HEK293 (cell line): ENCODE results near the gene FAM151B.

ENCODE experiments used
- CTCF ChIA-PET: fragments of 350-600 bp; formaldehyde crosslinking; extraction: SDS; loops from one replicate; lab custom pipeline; 2021; ENCODE audit warnings: antibody characterized with exemption; lab: Yijun Ruan, JAX
- POLR2A ChIA-PET: fragments of 300-600 bp; formaldehyde crosslinking; extraction: SDS; loops from one replicate; lab custom pipeline; 2020; ENCODE audit warnings: antibody characterized with exemption, inconsistent platforms; lab: Yijun Ruan, JAX
- H3K27ac ChIP-seq: fragments of 200-500 bp; sonication (Bioruptor generic); 2 replicates; pipeline ENCODE4 v1.5.1; 2014; ENCODE audit warnings: low read depth, low read length, control low read depth, inconsistent platforms; ENCODE audit errors: extremely low read depth
- H3K36me3 ChIP-seq, 2 experiments: fragments of 200-500 bp in 1 of 2; sonication (Bioruptor generic) in 1 of 2; 1 replicate in 1 of 2; 2 replicates in 1 of 2; pipeline ENCODE4 v1.5.1; 2014 to 2017; ENCODE audit warnings: inconsistent platforms in 2 of 2, low read length in 2 of 2; ENCODE audit not compliant: control insufficient read depth in 2 of 2, insufficient read depth in 1 of 2
- H3K4me1 ChIP-seq: fragments of 200-500 bp; sonication (Bioruptor generic); 2 replicates; pipeline ENCODE4 v1.5.1; 2014; ENCODE audit warnings: mild to moderate bottlenecking, low read length, inconsistent platforms; ENCODE audit not compliant: control insufficient read depth, insufficient read depth
- H3K4me3 ChIP-seq: 2 replicates; pipeline ENCODE4 v1.5.1; 2011; ENCODE audit warnings: low read depth, mild to moderate bottlenecking, control low read depth, low read length, moderate library complexity
- H3K9me3 ChIP-seq: fragments of 200-500 bp; sonication (Bioruptor generic); 2 replicates; pipeline ENCODE4 v1.5.1; 2014; ENCODE audit warnings: low read depth, low read length, inconsistent platforms; ENCODE audit not compliant: control insufficient read depth, insufficient read depth
- EGR2 ChIP-seq: fragments of 450-650 bp; formaldehyde crosslinking; IDR thresholded peaks from 2 replicates; pipeline ENCODE4 v1.5.1; 2016; ENCODE audit warnings: low read depth, missing biosample characterization, missing genetic modification characterization
- HOXA7 ChIP-seq: sonication (generic); formaldehyde crosslinking; IDR thresholded peaks from 2 replicates; pipeline ENCODE4 v1.8.1; 2022; ENCODE audit warnings: missing genetic modification reagents, borderline replicate concordance
- KLF1 ChIP-seq: fragments of 450-650 bp; formaldehyde crosslinking; IDR thresholded peaks from 2 replicates; pipeline ENCODE4 v1.5.1; 2016; ENCODE audit warnings: missing biosample characterization, missing genetic modification characterization
- SALL2 ChIP-seq: fragments of 450-650 bp; formaldehyde crosslinking; IDR thresholded peaks from 2 replicates; pipeline ENCODE4 v1.5.0; 2017; ENCODE audit warnings: missing biosample characterization, mild to moderate bottlenecking, missing genetic modification characterization, borderline replicate concordance
- ZBTB7A ChIP-seq: fragments of 450-650 bp; formaldehyde crosslinking; IDR thresholded peaks from 2 replicates; pipeline ENCODE4 v1.5.1; 2016; ENCODE audit warnings: low read depth, missing biosample characterization, missing genetic modification characterization
- ZFP69B ChIP-seq: fragments of 450-650 bp; formaldehyde crosslinking; IDR thresholded peaks from 2 replicates; pipeline ENCODE4 v1.5.1; 2016; ENCODE audit warnings: missing biosample characterization, missing genetic modification characterization
- ZNF18 ChIP-seq: fragments of 450-650 bp; formaldehyde crosslinking; IDR thresholded peaks from 2 replicates; pipeline ENCODE4 v1.5.1; 2016; ENCODE audit warnings: missing biosample characterization, missing genetic modification characterization
- ZNF2 ChIP-seq: fragments of 450-650 bp; formaldehyde crosslinking; IDR thresholded peaks from 2 replicates; pipeline ENCODE4 v1.5.1; 2016; ENCODE audit warnings: missing biosample characterization, missing genetic modification characterization
- ZNF274 ChIP-seq, 2 experiments: fragments of 200-500 bp in 1 of 2; fragments of 450-650 bp in 1 of 2; sonication (Bioruptor generic) in 1 of 2; formaldehyde crosslinking in 1 of 2; IDR thresholded peaks; 2 replicates each; pipeline versions ENCODE4 v1.5.1 to v1.6.1; 2014 to 2016; ENCODE audit warnings: borderline replicate concordance in 1 of 2, inconsistent platforms in 1 of 2, low read length in 1 of 2, missing biosample characterization in 1 of 2, missing genetic modification characterization in 1 of 2
- ZNF280D ChIP-seq: fragments of 450-650 bp; formaldehyde crosslinking; IDR thresholded peaks from 2 replicates; pipeline ENCODE4 v1.5.1; 2016; ENCODE audit warnings: missing biosample characterization, missing genetic modification characterization
- ZNF292 ChIP-seq: fragments of 450-650 bp; formaldehyde crosslinking; IDR thresholded peaks from 2 replicates; pipeline ENCODE4 v1.5.1; 2016; ENCODE audit warnings: low read depth, missing biosample characterization, missing genetic modification characterization, borderline replicate concordance
- ZNF416 ChIP-seq: fragments of 450-650 bp; formaldehyde crosslinking; IDR thresholded peaks from 2 replicates; pipeline ENCODE4 v1.5.1; 2016; ENCODE audit warnings: missing biosample characterization, missing genetic modification characterization
- ZNF473 ChIP-seq: fragments of 450-650 bp; formaldehyde crosslinking; IDR thresholded peaks from 2 replicates; pipeline ENCODE4 v1.5.1; 2017; ENCODE audit warnings: missing biosample characterization, missing genetic modification characterization
- ZNF488 ChIP-seq: fragments of 450-650 bp; formaldehyde crosslinking; IDR thresholded peaks from 2 replicates; pipeline ENCODE4 v1.5.1; 2016; ENCODE audit warnings: missing biosample characterization, missing genetic modification characterization
- ZNF558 ChIP-seq: fragments of 450-650 bp; formaldehyde crosslinking; IDR thresholded peaks from 2 replicates; pipeline ENCODE4 v1.5.1; 2016; ENCODE audit warnings: missing biosample characterization, missing genetic modification characterization
- ZNF585B ChIP-seq: fragments of 450-650 bp; formaldehyde crosslinking; IDR thresholded peaks from 2 replicates; pipeline ENCODE4 v1.5.1; 2016; ENCODE audit warnings: missing biosample characterization, missing genetic modification characterization
- ZNF664 ChIP-seq: fragments of 450-650 bp; formaldehyde crosslinking; IDR thresholded peaks from 2 replicates; pipeline ENCODE4 v1.5.1; 2016; ENCODE audit warnings: missing biosample characterization, missing genetic modification characterization
- ZNF692 ChIP-seq: fragments of 450-650 bp; formaldehyde crosslinking; IDR thresholded peaks from 2 replicates; pipeline ENCODE4 v1.5.1; 2016; ENCODE audit warnings: missing biosample characterization, missing genetic modification characterization
- ZNF776 ChIP-seq: fragments of 450-650 bp; formaldehyde crosslinking; IDR thresholded peaks from 2 replicates; pipeline ENCODE4 v1.5.0; 2017; ENCODE audit warnings: missing biosample characterization, missing genetic modification characterization, borderline replicate concordance
- ZNF837 ChIP-seq: fragments of 450-650 bp; formaldehyde crosslinking; IDR thresholded peaks from 2 replicates; pipeline ENCODE4 v1.5.1; 2016; ENCODE audit warnings: missing biosample characterization, missing genetic modification characterization
- ZSCAN23 ChIP-seq: fragments of 450-650 bp; formaldehyde crosslinking; IDR thresholded peaks from 2 replicates; pipeline ENCODE4 v1.5.1; 2016; ENCODE audit warnings: missing biosample characterization, missing genetic modification characterization
- ZSCAN30 ChIP-seq: fragments of 450-650 bp; IDR thresholded peaks from 2 replicates; pipeline ENCODE4 v1.5.1; 2018; ENCODE audit warnings: missing biosample characterization, mild to moderate bottlenecking, missing genetic modification characterization, moderate library complexity

FAM151B gene

GRCh38 chr5:80540691-80541090 is 52.8 kb downstream of the FAM151B start (continued):
- TF ChIP-seq KLF1 (tag by site-specific recombination) (no peak), ZNF473 (tag by site-specific recombination) (no peak), ZNF692 (no peak), ZBTB7A (tag by site-specific recombination) (no peak), ZFP69B (tag by site-specific recombination) (no peak), ZSCAN23 (no peak), ZNF280D (tag by site-specific recombination) (no peak)

GRCh38 chr5:80541392-80541791 is 53.5 kb downstream of the FAM151B start:
- ChIA-PET CTCF (no interaction called here), POLR2A (no interaction called here)
- no peaks in the 10 kb centered on the region for H3K9me3 ChIP-seq
- no peak overlapping the region for H3K4me3 ChIP-seq
- H3K36me3 ChIP-seq = no peaks in the 10 kb centered on the region
- H3K27ac ChIP-seq = no peak overlapping the region
- no peak for TF ChIP-seq ZNF776
- no peak for TF ChIP-seq ZNF837
- TF ChIP-seq ZNF585B (tag by site-specific recombination) = no peak
- no peak for TF ChIP-seq HOXA7 (CRISPR knock-in tag)
- TF ChIP-seq ZNF18 (tag by site-specific recombination) = no peak
- no peak for TF ChIP-seq ZNF2 (tag by site-specific recombination)
- no peak for TF ChIP-seq ZNF274 (IDR thresholded peaks at IDR 0.05; ENCODE audit: low read length)
- no peak for TF ChIP-seq ZNF274 (tag by site-specific recombination; IDR thresholded peaks at IDR 0.05; ENCODE audit: borderline replicate concordance)
- no peaks in the 10 kb centered on the region for H3K4me1 ChIP-seq

- peaks cover 7% of the 10 kb centered on the region; the same call in 1 of the 2 replicates for H3K4me1 ChIP-seq
- H3K27ac ChIP-seq = no peak overlapping the region
- ChIA-PET POLR2A (no interaction called here), CTCF (no interaction called here)
- no peaks in the 10 kb centered on the region for H3K36me3 ChIP-seq
- TF ChIP-seq ZSCAN23 = no peak
- TF ChIP-seq ZNF292 = no peak
- no peak for TF ChIP-seq ZSCAN30
- no peak for TF ChIP-seq ZNF488 (tag by site-specific recombination)
- TF ChIP-seq ZNF558 (tag by site-specific recombination) = no peak
- no peak for TF ChIP-seq SALL2 (tag by site-specific recombination)
- TF ChIP-seq EGR2 (tag by site-specific recombination) = no peak
- TF ChIP-seq ZNF416 (tag by site-specific recombination) = no peak
- no peak for TF ChIP-seq ZNF664
- no peak overlapping the region for H3K4me3 ChIP-seq
- H3K9me3 ChIP-seq = no peaks in the 10 kb centered on the region
Measured at GRCh38 chr5:80554646-80555045, 66.7 kb downstream of the FAM151B start.
